HCT116 (cell line): ENCODE results near the gene CACNG3.

ENCODE experiments used
- CEBPB ChIP-seq: IDR thresholded peaks from 2 replicates; pipeline ENCODE4 v1.6.1; 2012; ENCODE audit warnings: low read depth
- EZH2 ChIP-seq: fragments of 200-600 bp; sonication (generic); IDR thresholded peaks from 2 replicates; pipeline ENCODE4 v1.6.1; 2017; ENCODE audit warnings: antibody characterized with exemption, mixed run types
- JUND ChIP-seq: IDR thresholded peaks from 2 replicates; pipeline ENCODE4 v1.6.1; 2012
- POLR2A ChIP-seq: IDR thresholded peaks from 2 replicates; pipeline ENCODE4 v1.7.0; 2011; ENCODE audit warnings: borderline replicate concordance; ENCODE audit not compliant: insufficient read depth, insufficient read length; ENCODE audit errors: extremely low read depth
- SIN3A ChIP-seq: IDR thresholded peaks from 2 replicates; pipeline ENCODE4 v1.6.1; 2012; ENCODE audit warnings: low read depth
- SP1 ChIP-seq: IDR thresholded peaks from 2 replicates; pipeline ENCODE4 v1.6.1; 2012; ENCODE audit warnings: low read depth
- TF ChIP-seq, protein P1 (sequence below), 3 experiments: fragments of 200-600 bp in 1 of 3; sonication (generic) in 1 of 3; IDR thresholded peaks in 2 of 3; conservative IDR thresholded peaks in 1 of 3; 2 replicates each; pipeline ENCODE4 v1.5.1; 2012 to 2017; ENCODE audit warnings: low read depth in 2 of 3, low read length in 2 of 3, antibody characterized with exemption in 1 of 3, borderline replicate concordance in 1 of 3, control low read depth in 1 of 3, mild to moderate bottlenecking in 1 of 3, mixed read lengths in 1 of 3, mixed run types in 1 of 3, moderate library complexity in 1 of 3; ENCODE audit not compliant: insufficient read depth in 1 of 3
- TF ChIP-seq, protein P2 (sequence below): IDR thresholded peaks from 2 replicates; pipeline ENCODE4 v1.6.1; 2011; ENCODE audit warnings: mild to moderate bottlenecking, low read length, moderate library complexity; ENCODE audit not compliant: insufficient replicate concordance; ENCODE audit errors: extremely low read depth
- TF ChIP-seq, protein P3 (sequence below): IDR thresholded peaks from 2 replicates; pipeline ENCODE4 v1.6.1; 2012; ENCODE audit warnings: low read depth

DNA sequence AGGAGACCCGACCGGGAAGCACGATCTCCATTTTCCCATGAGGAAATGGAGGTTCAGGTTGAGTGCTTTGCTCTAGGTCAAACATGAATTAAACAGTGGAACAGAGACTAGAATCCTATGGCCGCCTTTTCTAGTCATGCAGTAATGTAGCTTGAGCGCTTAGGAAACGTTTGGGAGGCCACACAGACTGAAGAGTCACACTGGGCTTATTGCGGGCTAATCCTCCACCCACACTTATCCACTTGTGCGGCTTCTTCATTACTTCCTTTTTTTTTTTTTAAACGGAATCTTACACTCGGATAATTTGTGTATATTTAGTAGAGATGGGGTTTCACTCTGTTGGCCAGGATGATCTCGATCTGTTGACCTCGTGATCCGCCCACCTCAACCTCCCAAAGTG lies 26.0 kb downstream of the CACNG3 start:
- TF ChIP-seq, protein P1, sequence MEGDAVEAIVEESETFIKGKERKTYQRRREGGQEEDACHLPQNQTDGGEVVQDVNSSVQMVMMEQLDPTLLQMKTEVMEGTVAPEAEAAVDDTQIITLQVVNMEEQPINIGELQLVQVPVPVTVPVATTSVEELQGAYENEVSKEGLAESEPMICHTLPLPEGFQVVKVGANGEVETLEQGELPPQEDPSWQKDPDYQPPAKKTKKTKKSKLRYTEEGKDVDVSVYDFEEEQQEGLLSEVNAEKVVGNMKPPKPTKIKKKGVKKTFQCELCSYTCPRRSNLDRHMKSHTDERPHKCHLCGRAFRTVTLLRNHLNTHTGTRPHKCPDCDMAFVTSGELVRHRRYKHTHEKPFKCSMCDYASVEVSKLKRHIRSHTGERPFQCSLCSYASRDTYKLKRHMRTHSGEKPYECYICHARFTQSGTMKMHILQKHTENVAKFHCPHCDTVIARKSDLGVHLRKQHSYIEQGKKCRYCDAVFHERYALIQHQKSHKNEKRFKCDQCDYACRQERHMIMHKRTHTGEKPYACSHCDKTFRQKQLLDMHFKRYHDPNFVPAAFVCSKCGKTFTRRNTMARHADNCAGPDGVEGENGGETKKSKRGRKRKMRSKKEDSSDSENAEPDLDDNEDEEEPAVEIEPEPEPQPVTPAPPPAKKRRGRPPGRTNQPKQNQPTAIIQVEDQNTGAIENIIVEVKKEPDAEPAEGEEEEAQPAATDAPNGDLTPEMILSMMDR (IDR thresholded peaks at IDR 0.05 in 2 of 3, conservative IDR thresholded peaks at IDR 0.05 in 1 of 3; ENCODE audit: borderline replicate concordance in 1 of 3, insufficient read depth in 1 of 3, low read depth in 2 of 3, low read length in 2 of 3): no peak
- TF ChIP-seq SIN3A (no peak), SP1 (no peak), POLR2A (no peak), EZH2 (no peak), JUND (no peak), CEBPB (no peak)
- TF ChIP-seq, protein P2, sequence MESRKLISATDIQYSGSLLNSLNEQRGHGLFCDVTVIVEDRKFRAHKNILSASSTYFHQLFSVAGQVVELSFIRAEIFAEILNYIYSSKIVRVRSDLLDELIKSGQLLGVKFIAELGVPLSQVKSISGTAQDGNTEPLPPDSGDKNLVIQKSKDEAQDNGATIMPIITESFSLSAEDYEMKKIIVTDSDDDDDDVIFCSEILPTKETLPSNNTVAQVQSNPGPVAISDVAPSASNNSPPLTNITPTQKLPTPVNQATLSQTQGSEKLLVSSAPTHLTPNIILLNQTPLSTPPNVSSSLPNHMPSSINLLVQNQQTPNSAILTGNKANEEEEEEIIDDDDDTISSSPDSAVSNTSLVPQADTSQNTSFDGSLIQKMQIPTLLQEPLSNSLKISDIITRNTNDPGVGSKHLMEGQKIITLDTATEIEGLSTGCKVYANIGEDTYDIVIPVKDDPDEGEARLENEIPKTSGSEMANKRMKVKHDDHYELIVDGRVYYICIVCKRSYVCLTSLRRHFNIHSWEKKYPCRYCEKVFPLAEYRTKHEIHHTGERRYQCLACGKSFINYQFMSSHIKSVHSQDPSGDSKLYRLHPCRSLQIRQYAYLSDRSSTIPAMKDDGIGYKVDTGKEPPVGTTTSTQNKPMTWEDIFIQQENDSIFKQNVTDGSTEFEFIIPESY: no peak
- TF ChIP-seq, protein P3, sequence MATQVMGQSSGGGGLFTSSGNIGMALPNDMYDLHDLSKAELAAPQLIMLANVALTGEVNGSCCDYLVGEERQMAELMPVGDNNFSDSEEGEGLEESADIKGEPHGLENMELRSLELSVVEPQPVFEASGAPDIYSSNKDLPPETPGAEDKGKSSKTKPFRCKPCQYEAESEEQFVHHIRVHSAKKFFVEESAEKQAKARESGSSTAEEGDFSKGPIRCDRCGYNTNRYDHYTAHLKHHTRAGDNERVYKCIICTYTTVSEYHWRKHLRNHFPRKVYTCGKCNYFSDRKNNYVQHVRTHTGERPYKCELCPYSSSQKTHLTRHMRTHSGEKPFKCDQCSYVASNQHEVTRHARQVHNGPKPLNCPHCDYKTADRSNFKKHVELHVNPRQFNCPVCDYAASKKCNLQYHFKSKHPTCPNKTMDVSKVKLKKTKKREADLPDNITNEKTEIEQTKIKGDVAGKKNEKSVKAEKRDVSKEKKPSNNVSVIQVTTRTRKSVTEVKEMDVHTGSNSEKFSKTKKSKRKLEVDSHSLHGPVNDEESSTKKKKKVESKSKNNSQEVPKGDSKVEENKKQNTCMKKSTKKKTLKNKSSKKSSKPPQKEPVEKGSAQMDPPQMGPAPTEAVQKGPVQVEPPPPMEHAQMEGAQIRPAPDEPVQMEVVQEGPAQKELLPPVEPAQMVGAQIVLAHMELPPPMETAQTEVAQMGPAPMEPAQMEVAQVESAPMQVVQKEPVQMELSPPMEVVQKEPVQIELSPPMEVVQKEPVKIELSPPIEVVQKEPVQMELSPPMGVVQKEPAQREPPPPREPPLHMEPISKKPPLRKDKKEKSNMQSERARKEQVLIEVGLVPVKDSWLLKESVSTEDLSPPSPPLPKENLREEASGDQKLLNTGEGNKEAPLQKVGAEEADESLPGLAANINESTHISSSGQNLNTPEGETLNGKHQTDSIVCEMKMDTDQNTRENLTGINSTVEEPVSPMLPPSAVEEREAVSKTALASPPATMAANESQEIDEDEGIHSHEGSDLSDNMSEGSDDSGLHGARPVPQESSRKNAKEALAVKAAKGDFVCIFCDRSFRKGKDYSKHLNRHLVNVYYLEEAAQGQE: no peak
